Right kidney (tissue), 1 donor: ENCODE data around the gene LRMDA.

Experiments used
- DNase-seq: peaks from one replicate; pipeline ENCODE4 v3.0.0-alpha.2; 2016

Gene LRMDA

GRCh38 chr10:76231286-76231934 lies 800.0 kb downstream of the LRMDA start:
- DNase-seq: no peak

- DNase-seq: no peak
Measured at GRCh38 chr10:76234499-76235226, 803.2 kb downstream of the LRMDA start.

- DNase-seq: no peak
Measured at GRCh38 chr10:76236356-76236755, 804.9 kb downstream of the LRMDA start.

- no peak for DNase-seq
Measured at GRCh38 chr10:76242956-76243355, 811.5 kb downstream of the LRMDA start.

GRCh38 chr10:76244061-76244686 lies 812.8 kb downstream of the LRMDA start:
- peak; percentile 38 for DNase-seq

GRCh38 chr10:76245951-76246495 lies 814.6 kb downstream of the LRMDA start:
- no peak for DNase-seq

GRCh38 chr10:76248649-76249200 lies 817.3 kb downstream of the LRMDA start:
- peak; percentile 23 for DNase-seq

GRCh38 chr10:76251841-76252671 lies 820.6 kb downstream of the LRMDA start:
- DNase-seq: peak; percentile 59

- DNase-seq: peak; percentile 56
Measured at GRCh38 chr10:76252733-76253132, 821.3 kb downstream of the LRMDA start.

GRCh38 chr10:76255241-76255640 lies 823.8 kb downstream of the LRMDA start:
- no peak for DNase-seq

GRCh38 chr10:76257816-76258215 lies 826.4 kb downstream of the LRMDA start:
- DNase-seq: no peak

GRCh38 chr10:76265441-76266113 lies 834.2 kb downstream of the LRMDA start:
- no peak for DNase-seq

GRCh38 chr10:76268530-76268929 lies 837.1 kb downstream of the LRMDA start:
- no peak for DNase-seq

- DNase-seq: no peak
Measured at GRCh38 chr10:76268954-76269353, 837.5 kb downstream of the LRMDA start.

- DNase-seq: no peak
Measured at GRCh38 chr10:76270464-76270863, 839.0 kb downstream of the LRMDA start.

GRCh38 chr10:76274933-76275332 lies 843.5 kb downstream of the LRMDA start:
- DNase-seq: no peak

- DNase-seq: no peak
Measured at GRCh38 chr10:76278811-76279460, 847.5 kb downstream of the LRMDA start.

GRCh38 chr10:76281659-76282058 lies 850.2 kb downstream of the LRMDA start:
- peak; percentile 66 for DNase-seq

- DNase-seq: peak; percentile 78
Measured at GRCh38 chr10:76282061-76283025, 850.9 kb downstream of the LRMDA start.

GRCh38 chr10:76284351-76284750 lies 852.9 kb downstream of the LRMDA start:
- no peak for DNase-seq
